ENCODE measurements around the gene CROCC2. TPM values are rescaled to one million over a fixed set of nuclear protein-coding genes. Genes with fewer than 3 reads are reported as not detected.

CROCC2 gene
- total and polyA plus RNA-seq, 2 of the 13 experiments (the other 11 are each of a cell fraction or from before 2014, with no cell fraction given), result not detected

DNA sequence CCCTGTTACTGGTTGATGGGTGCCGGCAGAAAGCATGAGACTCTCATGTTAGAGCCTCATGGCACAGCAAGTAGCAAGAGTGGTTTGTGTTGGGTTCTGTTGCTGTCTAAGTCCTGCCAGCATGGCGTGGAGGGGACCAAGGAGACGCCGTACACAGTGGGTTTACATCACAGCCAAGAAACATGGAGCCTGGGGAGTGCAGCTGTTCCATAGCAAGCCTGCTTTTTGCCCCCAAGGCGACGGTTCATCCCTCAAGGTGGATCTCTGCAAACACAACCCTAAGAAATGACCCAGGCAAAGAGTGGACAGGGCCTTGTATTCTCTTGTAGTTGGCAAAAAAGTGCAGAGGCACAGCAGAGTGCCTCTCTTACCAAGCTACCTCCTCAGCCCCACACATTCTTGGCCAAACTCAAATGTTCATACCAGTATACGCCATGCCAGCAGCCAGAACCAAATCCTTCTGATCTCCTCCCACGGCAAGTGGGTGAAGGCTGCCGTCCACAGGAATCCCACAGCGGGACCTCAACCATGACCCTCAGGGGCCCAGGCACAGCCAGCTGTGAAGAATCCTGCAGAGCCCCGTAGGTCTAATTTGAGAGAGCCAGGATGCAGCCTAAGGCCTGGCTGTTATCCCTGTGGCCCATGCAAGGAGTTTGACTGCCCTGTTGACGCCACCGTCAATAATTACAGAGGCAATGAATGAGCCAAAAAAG, 111.2 kb downstream of the CROCC2 start (continued):
- TF ChIP-seq UBTF (CRISPR knock-in tag; IDR thresholded peaks at IDR 0.05), result no peak
- no peak for TF ChIP-seq HDAC1 (CRISPR knock-in tag; IDR thresholded peaks at IDR 0.05)
- no peak for TF ChIP-seq ZNF235 (CRISPR knock-in tag; IDR thresholded peaks at IDR 0.05; ENCODE audit: borderline replicate concordance)
- no peak for TF ChIP-seq MLXIP (CRISPR knock-in tag; IDR thresholded peaks at IDR 0.05; ENCODE audit: borderline replicate concordance)
- TF ChIP-seq KDM2A (CRISPR knock-in tag; IDR thresholded peaks at IDR 0.05; ENCODE audit: borderline replicate concordance, low read depth), result no peak
- TF ChIP-seq, protein P1, sequence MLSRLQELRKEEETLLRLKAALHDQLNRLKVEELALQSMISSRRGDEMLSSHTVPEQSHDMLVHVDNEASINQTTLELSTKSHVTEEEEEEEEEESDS (CRISPR knock-in tag; IDR thresholded peaks at IDR 0.05; ENCODE audit: borderline replicate concordance), result no peak
- no peak for TF ChIP-seq ZNF232 (CRISPR knock-in tag; IDR thresholded peaks at IDR 0.05; ENCODE audit: borderline replicate concordance)
- TF ChIP-seq ZNF704 (CRISPR knock-in tag; IDR thresholded peaks at IDR 0.05; ENCODE audit: borderline replicate concordance), result no peak
- no peak for TF ChIP-seq ZKSCAN1 (IDR thresholded peaks at IDR 0.05; ENCODE audit: low read length)

Data from HepG2 (cell line).